Measurements from ENCODE around the gene ANKRD31.

- no peak for TF ChIP-seq CTCF (IDR thresholded peaks at IDR 0.05)
- TF ChIP-seq EP300 (IDR thresholded peaks at IDR 0.05; ENCODE audit: low read depth) = no peak
- TF ChIP-seq POLR2A (IDR thresholded peaks at IDR 0.05) = no peak
- TF ChIP-seq POLR2AphosphoS5 (IDR thresholded peaks at IDR 0.05) = no peak
Measured at GRCh38 chr5:75245023-75245422, 8.3 kb upstream of the ANKRD31 start.
